HUES48 (cell line): Measurements from ENCODE around the gene SCYGR3.

Experiments
- H3K27ac ChIP-seq: one replicate; pipeline ENCODE4 v1.7.0; 2013; ENCODE audit warnings: low read depth, low read length, inconsistent platforms
- H3K27me3 ChIP-seq: 2 replicates; pipeline ENCODE4 v1.6.1; 2013; ENCODE audit warnings: mild to moderate bottlenecking, low read length; ENCODE audit not compliant: control insufficient read depth, insufficient read depth
- H3K36me3 ChIP-seq: 2 replicates; pipeline ENCODE4 v1.6.1; 2013; ENCODE audit warnings: low read length; ENCODE audit not compliant: control insufficient read depth, insufficient read depth
- H3K4me1 ChIP-seq: 2 replicates; pipeline ENCODE4 v1.6.1; 2013; ENCODE audit warnings: mild to moderate bottlenecking, low read length; ENCODE audit not compliant: control insufficient read depth, insufficient read depth
- H3K4me3 ChIP-seq: 2 replicates; pipeline ENCODE4 v1.5.1; 2013; ENCODE audit warnings: mild to moderate bottlenecking, low read depth, low read length
- H3K9ac ChIP-seq: 2 replicates; pipeline ENCODE4 v1.6.1; 2013; ENCODE audit warnings: mild to moderate bottlenecking, low read depth, low read length, moderate library complexity
- H3K9me3 ChIP-seq: 2 replicates; pipeline ENCODE4 v1.6.1; 2013; ENCODE audit warnings: low read length; ENCODE audit not compliant: control insufficient read depth, insufficient read depth

Gene SCYGR3

DNA sequence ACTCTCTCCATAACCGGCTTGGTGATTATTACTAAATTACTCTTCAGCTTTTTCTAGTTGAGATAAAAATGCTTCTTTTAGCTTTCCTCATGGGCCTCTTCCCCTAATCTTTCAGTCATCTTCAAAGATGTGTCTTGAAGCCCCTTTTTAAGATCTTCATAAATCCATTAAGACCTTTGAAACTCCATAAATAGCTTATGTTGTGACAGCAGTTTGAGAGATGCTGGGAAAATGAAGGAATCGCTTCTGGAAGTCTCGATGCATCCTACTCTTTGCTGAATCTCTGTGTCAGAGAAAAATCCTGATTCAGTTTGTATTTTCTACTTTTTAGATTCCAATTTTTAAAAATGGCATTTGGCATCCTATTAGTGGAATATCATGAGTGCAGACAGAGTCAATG, 15.7 kb upstream of the SCYGR3 start:
- no peaks in the 10 kb centered on the region for H3K36me3 ChIP-seq
- no peak overlapping the region for H3K4me3 ChIP-seq
- H3K27me3 ChIP-seq, result no peaks in the 10 kb centered on the region
- no peak overlapping the region for H3K9ac ChIP-seq
- no peak overlapping the region for H3K27ac ChIP-seq
- no peaks in the 10 kb centered on the region for H3K4me1 ChIP-seq
- H3K9me3 ChIP-seq, result no peaks in the 10 kb centered on the region

DNA sequence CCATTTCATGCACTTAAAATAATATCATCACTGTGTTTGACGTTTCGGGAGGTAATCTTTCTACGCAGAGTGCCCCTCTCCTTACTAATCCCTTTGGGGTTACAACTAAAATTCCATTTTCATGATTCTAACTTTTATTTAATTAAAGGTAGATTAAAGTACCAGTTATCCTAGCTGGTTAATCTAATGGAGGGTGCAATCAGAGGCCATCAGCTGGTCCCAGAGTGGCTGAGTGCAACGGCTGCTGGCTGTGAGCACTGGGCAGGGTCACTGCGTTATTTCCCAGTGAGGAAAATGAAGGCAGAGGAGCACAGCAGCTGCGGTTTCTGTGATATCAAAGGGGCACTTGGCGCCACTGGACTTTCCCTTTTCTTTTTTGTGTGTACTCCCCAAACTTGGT, 14.8 kb upstream of the SCYGR3 start:
- no peaks in the 10 kb centered on the region for H3K9me3 ChIP-seq
- H3K4me1 ChIP-seq, result no peaks in the 10 kb centered on the region
- H3K4me3 ChIP-seq, result no peak overlapping the region
- no peak overlapping the region for H3K27ac ChIP-seq
- H3K9ac ChIP-seq, result no peak overlapping the region
- no peaks in the 10 kb centered on the region for H3K27me3 ChIP-seq
- H3K36me3 ChIP-seq, result no peaks in the 10 kb centered on the region

DNA sequence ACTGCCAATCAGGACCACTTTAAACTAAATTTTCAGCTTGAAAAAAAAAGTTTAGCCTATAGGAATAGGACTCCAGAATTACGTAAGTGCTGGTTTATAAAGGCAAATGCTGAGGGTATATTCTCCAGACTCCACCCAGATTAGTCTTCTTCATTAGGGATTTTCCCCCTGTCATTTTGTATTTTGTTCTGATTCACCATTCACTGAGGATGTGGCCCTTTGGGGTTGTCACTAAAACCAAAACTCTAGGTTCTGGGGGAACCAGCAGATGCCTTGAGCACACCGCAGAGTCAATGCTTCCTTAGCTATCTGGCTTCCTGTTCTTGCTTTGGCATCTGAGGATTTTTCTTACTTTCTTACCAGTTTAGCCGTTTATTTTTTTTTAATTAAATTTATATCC, 13.1 kb upstream of the SCYGR3 start:
- H3K27me3 ChIP-seq, result no peaks in the 10 kb centered on the region
- H3K36me3 ChIP-seq, result no peaks in the 10 kb centered on the region
- no peak overlapping the region for H3K9ac ChIP-seq
- no peaks in the 10 kb centered on the region for H3K9me3 ChIP-seq
- H3K27ac ChIP-seq, result no peak overlapping the region
- H3K4me1 ChIP-seq, result no peaks in the 10 kb centered on the region
- no peak overlapping the region for H3K4me3 ChIP-seq

GRCh38 chr2:227626580-227627151, 12.0 kb upstream of the SCYGR3 start:
- Histone ChIP-seq H3K36me3 (no peaks in the 10 kb centered on the region), H3K27ac (no peak overlapping the region), H3K4me1 (no peaks in the 10 kb centered on the region), H3K9ac (no peak overlapping the region), H3K27me3 (no peaks in the 10 kb centered on the region), H3K9me3 (no peaks in the 10 kb centered on the region), H3K4me3 (no peak overlapping the region)

- Histone ChIP-seq H3K4me3 (no peak overlapping the region), H3K36me3 (no peaks in the 10 kb centered on the region), H3K9ac (no peak overlapping the region), H3K27ac (no peak overlapping the region), H3K9me3 (no peaks in the 10 kb centered on the region), H3K4me1 (no peaks in the 10 kb centered on the region), H3K27me3 (no peaks in the 10 kb centered on the region)
These were observed 10.8 kb upstream of the SCYGR3 start for GRCh38 chr2:227625420-227625819.

DNA sequence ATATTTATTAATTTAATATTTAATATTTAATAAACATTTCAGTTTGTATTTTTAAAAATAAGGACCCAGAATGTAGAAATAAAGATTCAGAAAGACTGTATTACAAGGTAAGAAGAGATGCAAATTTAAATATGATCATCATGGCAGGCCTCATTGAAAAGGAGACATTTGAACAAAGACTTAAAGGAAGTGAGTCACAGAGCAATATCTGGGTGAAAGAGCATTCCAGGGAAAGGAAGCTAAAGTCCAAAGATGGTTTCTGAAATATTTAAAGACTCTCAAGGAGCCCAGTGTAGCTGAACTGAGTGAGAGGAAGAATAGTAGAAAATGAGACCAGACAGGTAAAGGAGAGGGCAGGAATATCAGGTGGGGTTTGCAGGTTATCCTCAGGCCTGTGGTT, 8.6 kb upstream of the SCYGR3 start:
- no peaks in the 10 kb centered on the region for H3K9me3 ChIP-seq
- H3K9ac ChIP-seq, result no peak overlapping the region
- H3K4me3 ChIP-seq, result no peak overlapping the region
- no peaks in the 10 kb centered on the region for H3K36me3 ChIP-seq
- no peaks in the 10 kb centered on the region for H3K27me3 ChIP-seq
- H3K27ac ChIP-seq, result no peak overlapping the region
- H3K4me1 ChIP-seq, result no peaks in the 10 kb centered on the region

DNA sequence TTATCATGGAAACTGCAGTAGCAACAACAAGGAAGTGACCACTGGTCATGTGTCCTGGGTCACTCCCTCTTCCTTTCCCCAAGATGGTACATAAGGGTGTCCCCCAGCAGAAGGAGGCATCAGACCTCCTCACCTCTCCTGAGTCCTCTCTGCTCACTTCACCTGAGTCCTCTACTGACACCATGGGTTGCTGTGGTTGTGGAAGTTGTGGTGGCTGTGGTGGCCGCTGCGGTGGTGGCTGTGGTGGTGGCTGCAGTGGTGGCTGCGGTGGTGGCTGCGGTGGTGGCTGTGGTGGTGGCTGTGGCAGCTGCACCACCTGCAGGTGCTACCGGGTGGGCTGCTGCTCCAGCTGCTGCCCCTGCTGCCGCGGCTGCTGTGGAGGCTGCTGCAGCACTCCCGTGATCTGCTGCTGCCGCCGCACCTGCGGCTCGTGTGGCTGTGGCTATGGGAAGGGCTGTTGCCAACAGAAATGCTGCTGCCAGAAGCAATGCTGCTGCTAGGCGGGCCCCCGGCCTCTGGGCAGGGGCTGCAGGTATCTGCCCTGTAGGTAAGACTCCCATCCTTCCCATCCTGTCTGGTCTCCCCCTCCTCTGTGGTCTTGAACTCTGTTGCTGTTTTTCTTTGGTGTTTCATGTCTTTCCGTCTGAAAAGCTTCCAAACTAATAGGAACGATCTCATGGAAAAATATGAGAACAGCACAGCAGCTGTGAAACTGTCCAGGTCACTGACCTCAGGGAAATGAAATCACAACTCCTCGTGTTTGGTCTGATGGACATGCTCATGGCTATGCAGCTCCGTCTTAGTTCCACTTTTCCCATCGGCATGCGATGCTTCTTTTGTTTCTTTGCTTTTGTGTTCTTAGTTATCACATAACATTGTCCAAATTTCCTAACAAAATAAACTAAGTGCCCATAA, 2.9 kb upstream of the SCYGR3 start, which contains the start of gene SCYGR4:
Gene SCYGR4, plus strand, starts transcription at position 183 of the 915 bp plus-strand sequence. Its CDS starts 0 bp downstream, at position 183.
- H3K9me3 ChIP-seq, result no peaks in the 10 kb centered on the region
- H3K27me3 ChIP-seq, result no peaks in the 10 kb centered on the region
- no peak within 1 kb of the TSS for H3K9ac ChIP-seq
- H3K27ac ChIP-seq, result peak within 1 kb of the TSS; percentile 29
- H3K4me1 ChIP-seq, result peaks cover 14% of the 10 kb centered on the region
- no peak within 1 kb of the TSS for H3K4me3 ChIP-seq
- no peaks in the 10 kb centered on the region for H3K36me3 ChIP-seq

GRCh38 chr2:227616631-227617030, 2.0 kb upstream of the SCYGR3 start:
- no peak overlapping the region for H3K9ac ChIP-seq
- no peaks in the 10 kb centered on the region for H3K9me3 ChIP-seq
- H3K27me3 ChIP-seq, result no peaks in the 10 kb centered on the region

GRCh38 chr2:227615906-227616305, 1.3 kb upstream of the SCYGR3 start:
- Histone ChIP-seq H3K36me3 (no peaks in the 10 kb centered on the region), H3K4me3 (no peak overlapping the region), H3K9me3 (no peaks in the 10 kb centered on the region), H3K4me1 (peaks cover 14% of the 10 kb centered on the region), H3K27me3 (no peaks in the 10 kb centered on the region), H3K27ac (no peak overlapping the region), H3K9ac (no peak overlapping the region)

More at GRCh38 chr2:227616631-227617030, 2.0 kb upstream of the SCYGR3 start:
- Histone ChIP-seq H3K36me3 (no peaks in the 10 kb centered on the region), H3K4me3 (no peak overlapping the region), H3K4me1 (peaks cover 14% of the 10 kb centered on the region), H3K27ac (peak overlapping the region; percentile 29)

- peaks cover 14% of the 10 kb centered on the region for H3K4me1 ChIP-seq
- no peaks in the 10 kb centered on the region for H3K36me3 ChIP-seq
- no peak overlapping the region for H3K9ac ChIP-seq
- H3K9me3 ChIP-seq, result no peaks in the 10 kb centered on the region
- no peak overlapping the region for H3K4me3 ChIP-seq
- H3K27me3 ChIP-seq, result no peaks in the 10 kb centered on the region
- no peak overlapping the region for H3K27ac ChIP-seq
These were observed 541 bp upstream of the SCYGR3 start for GRCh38 chr2:227615181-227615580.

GRCh38 chr2:227614246-227614645, 394 bp downstream of the SCYGR3 start:
- Histone ChIP-seq H3K4me3 (no peak overlapping the region), H3K9ac (no peak overlapping the region), H3K36me3 (no peaks in the 10 kb centered on the region), H3K27ac (no peak overlapping the region), H3K9me3 (no peaks in the 10 kb centered on the region), H3K27me3 (no peaks in the 10 kb centered on the region), H3K4me1 (peaks cover 14% of the 10 kb centered on the region)
